Transverse colon (tissue), 4 donors: ENCODE results near the gene HEPN1.

Source experiments
- CTCF ChIP-seq, 5 experiments: fragments of 200-600 bp in 3 of 5; fragments of 450-650 bp in 2 of 5; sonication (generic) in 3 of 5; IDR thresholded peaks; 1 replicate in 2 of 5; 2 replicates in 3 of 5; pipeline ENCODE4 v1.5.1; 2016 to 2017; ENCODE audit warnings: antibody characterized with exemption in 5 of 5, inconsistent platforms in 3 of 5, mild to moderate bottlenecking in 2 of 5, moderate library complexity in 1 of 5
- EP300 ChIP-seq: sonication (generic); formaldehyde crosslinking; IDR thresholded peaks from one replicate; pipeline ENCODE4 v1.6.1; 2017; ENCODE audit warnings: antibody characterized with exemption, low read depth
- POLR2AphosphoS5 ChIP-seq, 3 donors: sonication (generic); formaldehyde crosslinking; IDR thresholded peaks; one replicate each; pipeline ENCODE4 v1.6.1; 2016; ENCODE audit warnings: antibody characterized with exemption in 3 of 3

GRCh38 chr11:124943254-124943616 lies 24.2 kb downstream of the HEPN1 start:
- no peak for TF ChIP-seq POLR2AphosphoS5 (IDR thresholded peaks at IDR 0.05)
- TF ChIP-seq CTCF (IDR thresholded peaks at IDR 0.05): no peak
- no peak for TF ChIP-seq EP300
